HepG2 (cell line): ENCODE measurements around the gene ALDH3A1. TPM values are rescaled to one million over a fixed set of nuclear protein-coding genes. Genes with fewer than 3 reads are reported as not detected.

Source experiments
- FOXO4 ChIP-seq: sonication (generic); formaldehyde crosslinking; conservative IDR thresholded peaks from 2 replicates; pipeline ENCODE4 v1.8.1; 2023; ENCODE audit warnings: missing genetic modification reagents
- HMGXB4 ChIP-seq, 2 experiments: sonication (generic) in 1 of 2; formaldehyde crosslinking in 1 of 2; IDR thresholded peaks; 2 replicates each; pipeline versions ENCODE4 v1.4.0 to v1.6.1; 2018 to 2020; ENCODE audit warnings: missing genetic modification reagents in 2 of 2, borderline replicate concordance in 1 of 2, low read depth in 1 of 2, mild to moderate bottlenecking in 1 of 2, missing biosample characterization in 1 of 2
- HNRNPLL ChIP-seq: fragments of 200-400 bp; formaldehyde crosslinking; IDR thresholded peaks from 2 replicates; pipeline ENCODE4 v1.6.1; 2017; ENCODE audit warnings: mild to moderate bottlenecking, low read depth, low read length; ENCODE audit not compliant: poor library complexity, severe bottlenecking
- MYC ChIP-seq: sonication (generic); formaldehyde crosslinking; IDR thresholded peaks from 2 replicates; pipeline ENCODE4 v1.9.0; 2021; ENCODE audit warnings: missing genetic modification reagents, borderline replicate concordance
- NFKB2 ChIP-seq: sonication (generic); formaldehyde crosslinking; IDR thresholded peaks from 2 replicates; pipeline ENCODE4 v1.4.0; 2020; ENCODE audit warnings: missing genetic modification reagents, borderline replicate concordance
- RXRB ChIP-seq: IDR thresholded peaks from 2 replicates; pipeline ENCODE4 v1.6.1; 2016; ENCODE audit warnings: borderline replicate concordance, missing genetic modification reagents, missing compliant biosample characterization
- SALL1 ChIP-seq: sonication (generic); formaldehyde crosslinking; IDR thresholded peaks from 2 replicates; pipeline ENCODE4 v1.8.0; 2022; ENCODE audit warnings: mild to moderate bottlenecking, missing genetic modification reagents
- SOX6 ChIP-seq, 2 experiments: fragments of 450-650 bp in 1 of 2; sonication (generic) in 1 of 2; formaldehyde crosslinking in 1 of 2; IDR thresholded peaks; 2 replicates each; pipeline versions ENCODE4 v1.4.0 to v1.6.1; 2017 to 2020; ENCODE audit warnings: antibody characterized with exemption in 1 of 2, mild to moderate bottlenecking in 1 of 2, missing genetic modification reagents in 1 of 2
- ZBTB20 ChIP-seq: sonication (generic); formaldehyde crosslinking; IDR thresholded peaks from 2 replicates; pipeline ENCODE4 v1.8.1; 2023; ENCODE audit warnings: missing genetic modification reagents, low read depth, mild to moderate bottlenecking, borderline replicate concordance
- ZFAT ChIP-seq: sonication (generic); formaldehyde crosslinking; conservative IDR thresholded peaks from 2 replicates; pipeline ENCODE4 v1.8.1; 2023; ENCODE audit warnings: missing genetic modification reagents, inconsistent platforms
- ZFP90 ChIP-seq: sonication (generic); formaldehyde crosslinking; IDR thresholded peaks from 2 replicates; pipeline ENCODE4 v1.8.0; 2022; ENCODE audit warnings: missing genetic modification reagents, mild to moderate bottlenecking, inconsistent platforms, borderline replicate concordance
- ZFY ChIP-seq: sonication (generic); formaldehyde crosslinking; IDR thresholded peaks from 2 replicates; pipeline ENCODE4 v1.4.0; 2020; ENCODE audit warnings: missing genetic modification reagents
- ZNF121 ChIP-seq: sonication (generic); formaldehyde crosslinking; IDR thresholded peaks from 2 replicates; pipeline ENCODE4 v1.5.0; 2020; ENCODE audit warnings: mild to moderate bottlenecking, missing genetic modification reagents
- ZNF331 ChIP-seq: sonication (generic); formaldehyde crosslinking; IDR thresholded peaks from 2 replicates; pipeline ENCODE4 v1.4.0; 2020; ENCODE audit warnings: missing genetic modification reagents
- ZNF501 ChIP-seq: sonication (generic); formaldehyde crosslinking; IDR thresholded peaks from 2 replicates; pipeline ENCODE4 v1.5.1; 2020; ENCODE audit warnings: mild to moderate bottlenecking, moderate library complexity, missing genetic modification reagents
- ZNF512 ChIP-seq: sonication (generic); formaldehyde crosslinking; IDR thresholded peaks from 2 replicates; pipeline ENCODE4 v1.4.0; 2020; ENCODE audit warnings: mild to moderate bottlenecking, missing genetic modification reagents
- ZNF710 ChIP-seq: sonication (generic); formaldehyde crosslinking; IDR thresholded peaks from 2 replicates; pipeline ENCODE4 v1.5.0; 2020; ENCODE audit warnings: mild to moderate bottlenecking, missing genetic modification reagents, borderline replicate concordance
- ZNF788 ChIP-seq: sonication (generic); formaldehyde crosslinking; IDR thresholded peaks from 2 replicates; pipeline ENCODE4 v1.5.0; 2020; ENCODE audit warnings: mild to moderate bottlenecking, missing genetic modification reagents, borderline replicate concordance
- ZNF841 ChIP-seq: sonication (generic); formaldehyde crosslinking; IDR thresholded peaks from 2 replicates; pipeline ENCODE4 v1.8.1; 2023; ENCODE audit warnings: missing genetic modification reagents, borderline replicate concordance
- polyA plus RNA-seq, 8 experiments: library from polyadenylated mRNA; depleted of rRNA in 3 of 8; stranded (reverse) in 7 of 8; unstranded in 1 of 8; fragments of >200 nt; fragmentation: Illumina TruSeq in 4 of 8; extraction: Trizol in 4 of 8; gene quantifications; 2 replicates each; pipeline versions ENCODE4 v1.2.1 to v1.2.3, GENCODE V29; 2011 to 2016; ENCODE audit warnings: low read depth in 4 of 8, missing spikeins in 1 of 8, mixed read lengths in 1 of 8; ENCODE audit not compliant: insufficient read depth in 1 of 8
- total RNA-seq, 5 experiments: library from RNA; depleted of rRNA; stranded (reverse); fragments of >200 nt; fragmentation: Illumina TruSeq; extraction: Trizol; gene quantifications; 2 replicates each; pipeline ENCODE4 v1.2.3, GENCODE V29; 2016; ENCODE audit warnings: low read depth in 1 of 5

Gene ALDH3A1
- total and polyA plus RNA-seq, 2 of the 13 experiments (the other 11 are each of a cell fraction or from before 2014, with no cell fraction given), result 0.07 to 0.62 TPM

- TF ChIP-seq FOXO4 (CRISPR knock-in tag), result no peak
- peak; percentile 45 for TF ChIP-seq SALL1 (CRISPR knock-in tag)
- TF ChIP-seq MYC, result peak; percentile 45; the same call in 1 of the 2 replicates
- no peak for TF ChIP-seq ZFY
- peak; percentile 27; the same call in 1 of the 2 replicates for TF ChIP-seq ZNF788 (CRISPR knock-in tag)
- no peak for TF ChIP-seq ZBTB20 (CRISPR knock-in tag)
- no peak for TF ChIP-seq ZNF841 (CRISPR knock-in tag)
- no peak for TF ChIP-seq SOX6 (IDR thresholded peaks at IDR 0.05)
- TF ChIP-seq SOX6 (CRISPR knock-in tag; IDR thresholded peaks at IDR 0.05), result 0 out of 2 replicates have a peak, but pooled peaks have one; percentile 11
- no peak for TF ChIP-seq ZNF710 (CRISPR knock-in tag)
- peak; percentile 40 to 42; a peak in 1 of 4 replicates for TF ChIP-seq HMGXB4 (CRISPR knock-in tag; IDR thresholded peaks at IDR 0.05; ENCODE audit: borderline replicate concordance in 1 of 2, low read depth in 1 of 2)
- 0 out of 2 replicates have a peak, but pooled peaks have one; percentile 16 for TF ChIP-seq ZNF121 (CRISPR knock-in tag)
- TF ChIP-seq ZNF331 (CRISPR knock-in tag), result peak; percentile 43; the same call in 1 of the 2 replicates
- no peak for TF ChIP-seq ZFP90 (CRISPR knock-in tag)
- TF ChIP-seq ZFAT (CRISPR knock-in tag), result no peak
- TF ChIP-seq HNRNPLL, result peak; percentile 28
- TF ChIP-seq NFKB2 (CRISPR knock-in tag), result peak; percentile 48; the same call in 1 of the 2 replicates
- 0 out of 2 replicates have a peak, but pooled peaks have one; percentile 51 for TF ChIP-seq ZNF501
- TF ChIP-seq ZNF512 (CRISPR knock-in tag), result no peak
- TF ChIP-seq RXRB, result peak; percentile 26; the same call in 1 of the 2 replicates
These were observed 18.5 kb upstream of the ALDH3A1 start (continued) for GRCh38 chr17:19766421-19767270.
